Measurements from ENCODE around the gene FHOD3. TPM values are rescaled to one million over a fixed set of nuclear protein-coding genes. Genes with fewer than 3 reads are reported as not detected.

FHOD3 gene
- total and polyA plus RNA-seq, 2 of the 8 experiments (the other 6 are each of a cell fraction or from before 2014, with no cell fraction given): 9.7 to 10.5 TPM

GRCh38 chr18:36465276-36465675, 167.8 kb downstream of the FHOD3 start:
- H4K5ac ChIP-seq (ENCODE audit: insufficient read length, low read depth, low read length): no peak overlapping the region
- H2BK20ac ChIP-seq (ENCODE audit: low read length): no peak overlapping the region
- no peak overlapping the region for H3K27ac ChIP-seq (ENCODE audit: low read depth, low read length)
- H2BK120ac ChIP-seq (replicated peaks; ENCODE audit: low read depth, low read length): no peak overlapping the region
- no peaks in the 10 kb centered on the region for H3K9me3 ChIP-seq (ENCODE audit: insufficient read depth in 2 of 2, low read depth in 1 of 2, low read length in 1 of 2)
- no peak overlapping the region for H3K23ac ChIP-seq (ENCODE audit: insufficient read length)
- H3K18ac ChIP-seq (ENCODE audit: extremely low read depth, low read length): no peak overlapping the region
- FAIRE-seq: no peak
- H4K91ac ChIP-seq (replicated peaks; ENCODE audit: insufficient read length, low read length): no peak overlapping the region
- peak in 1 of 2 experiments; percentile 39 for DNase-seq (ENCODE audit: low read depth in 1 of 2, low spot score in 2 of 2)
- H3K79me2 ChIP-seq (ENCODE audit: control insufficient read depth in 1 of 2, insufficient read depth in 2 of 2, low read length in 2 of 2): no peaks in the 10 kb centered on the region
- no peaks in the 10 kb centered on the region; the same call in 1 of the 2 replicates for H3K23me2 ChIP-seq (ENCODE audit: low read depth, low read length)
- no peak overlapping the region for H2BK15ac ChIP-seq (ENCODE audit: low read length)
- H2BK5ac ChIP-seq (ENCODE audit: low read depth, low read length): no peak overlapping the region
- no peak overlapping the region for H3K9ac ChIP-seq (replicated peaks in 1 of 4; ENCODE audit: extremely low read depth in 1 of 4, low read depth in 3 of 4, low read length in 3 of 4)
- no peak overlapping the region for H3K4me3 ChIP-seq (ENCODE audit: extremely low read depth in 1 of 4, insufficient read depth in 2 of 4, low read depth in 3 of 4, low read length in 4 of 4)
- peaks cover 2 to 20% (median 6%) of the 10 kb centered on the region in 4 experiments; a peak in 5 of 7 replicates for H3K4me1 ChIP-seq (replicated peaks in 1 of 4; ENCODE audit: control insufficient read depth in 3 of 4, insufficient read depth in 4 of 4, low read length in 3 of 4)
- H3K14ac ChIP-seq (ENCODE audit: insufficient read length): no peak overlapping the region
- no peak overlapping the region for H3K4ac ChIP-seq (replicated peaks; ENCODE audit: insufficient read length, low read depth, low read length)
- no peak overlapping the region for H3K56ac ChIP-seq (replicated peaks; ENCODE audit: insufficient read length, low read depth, low read length)
- H3K36me3 ChIP-seq (ENCODE audit: control insufficient read depth in 2 of 4, insufficient read depth in 4 of 4, low read length in 3 of 4): no peaks in the 10 kb centered on the region
- ChIA-PET CTCF (ENCODE audit: partially characterized antibody) (interaction anchor here (1.0 kb wide), 1 partner anchor 9 kb away, joined by 4 read pairs; no protein-coding TSS in a partner anchor), POLR2A (ENCODE audit: partially characterized antibody) (no interaction called here)
- H3K79me1 ChIP-seq (ENCODE audit: low read depth, low read length): no peaks in the 10 kb centered on the region; the same call in none of the 2 replicates
- no peak overlapping the region for H4K8ac ChIP-seq (ENCODE audit: extremely low read depth, insufficient read depth, low read length)
- H4K20me1 ChIP-seq (replicated peaks in 1 of 2; ENCODE audit: control insufficient read depth in 1 of 2, insufficient read depth in 2 of 2, low read length in 2 of 2): no peaks in the 10 kb centered on the region
- 90% methylated on average over 6 of the region's 6 CpGs; no CpG with 5 or more reads in 1 of the 2 experiments for WGBS, 2 experiments (ENCODE audit: extremely low coverage in 1 of 2, insufficient coverage in 1 of 2, insufficient read length in 1 of 2, insufficient replicate concordance in 2 of 2, low coverage in 1 of 2, low lambda C conversion rate in 2 of 2, missing lambda C conversion rate in 1 of 2)
- peak overlapping the region; percentile 1; the same call in 1 of the 2 replicates for H2BK12ac ChIP-seq (ENCODE audit: low read depth, low read length)
- no peak overlapping the region for H2AK5ac ChIP-seq (ENCODE audit: low read depth, low read length)
- H3K4me2 ChIP-seq (ENCODE audit: insufficient read depth in 1 of 2, low read depth in 2 of 2, low read length in 2 of 2): no peak overlapping the region
- H2AFZ ChIP-seq (ENCODE audit: low read length): no peak overlapping the region
- H3K27me3 ChIP-seq (replicated peaks in 1 of 4; ENCODE audit: control insufficient read depth in 3 of 4, extremely low read depth in 1 of 4, insufficient read depth in 3 of 4, low read length in 3 of 4): no peaks in the 10 kb centered on the region
- TF ChIP-seq SP2 (IDR thresholded peaks at IDR 0.05; ENCODE audit: low read length) (no peak), SAP30 (IDR thresholded peaks at IDR 0.05; ENCODE audit: insufficient read depth, insufficient replicate concordance, low read length) (no peak), USF2 (IDR thresholded peaks at IDR 0.05; ENCODE audit: low read length) (no peak), EP300 (IDR thresholded peaks at IDR 0.05; ENCODE audit: borderline replicate concordance in 1 of 2, low read depth in 2 of 2, low read length in 2 of 2) (no peak), RXRA (IDR thresholded peaks at IDR 0.05; ENCODE audit: insufficient read depth, low read depth, low read length) (no peak), ASH2L (IDR thresholded peaks at IDR 0.05; ENCODE audit: low read length) (no peak), EZH2 (IDR thresholded peaks at IDR 0.05; ENCODE audit: low read depth, low read length, severe bottlenecking) (no peak), SUZ12 (IDR thresholded peaks at IDR 0.05; ENCODE audit: low read length) (no peak), SP1 (IDR thresholded peaks at IDR 0.05; ENCODE audit: low read depth, low read length) (no peak), TBP (IDR thresholded peaks at IDR 0.05; ENCODE audit: low read depth, low read length) (no peak), RFX5 (IDR thresholded peaks at IDR 0.05; ENCODE audit: borderline replicate concordance, low read depth, low read length) (no peak), NANOG (IDR thresholded peaks at IDR 0.05; ENCODE audit: insufficient read depth, low read depth, low read length, poor library complexity, severe bottlenecking) (no peak), CREB1 (IDR thresholded peaks at IDR 0.05) (no peak)
